ENCODE results near the gene SYNGR1.
"Not testable (repeated sequence)": the region's sequence is repeated elsewhere in the genome, so short reads cannot be mapped to it uniquely, and the experiment has no call there.

Gene SYNGR1

DNA sequence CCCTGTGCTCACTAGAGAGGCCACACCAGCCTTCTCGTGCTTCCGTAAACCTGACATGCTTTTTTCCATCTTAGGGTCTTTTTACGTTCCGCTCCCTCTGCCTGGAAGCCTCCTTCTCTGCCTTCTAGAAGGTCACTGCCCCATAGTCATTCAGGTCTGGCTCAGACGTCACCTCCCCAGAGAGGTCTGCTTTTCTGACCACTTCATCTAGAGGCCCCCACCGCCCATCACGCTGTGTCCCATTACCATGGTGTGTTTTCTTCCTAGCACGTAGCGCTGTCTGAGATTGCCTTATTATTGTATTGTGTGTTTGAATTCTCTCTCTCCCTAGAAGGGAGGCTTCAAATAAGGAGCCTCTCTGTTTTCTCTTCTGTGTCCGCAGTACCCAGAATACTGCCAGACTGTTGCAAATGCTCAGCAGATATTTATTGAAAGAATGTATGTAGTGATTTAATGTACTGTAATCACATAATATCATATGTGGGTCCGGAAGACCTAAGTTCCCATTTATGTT, 59.8 kb downstream of the SYNGR1 start:
- no peak for DNase-seq

DNA sequence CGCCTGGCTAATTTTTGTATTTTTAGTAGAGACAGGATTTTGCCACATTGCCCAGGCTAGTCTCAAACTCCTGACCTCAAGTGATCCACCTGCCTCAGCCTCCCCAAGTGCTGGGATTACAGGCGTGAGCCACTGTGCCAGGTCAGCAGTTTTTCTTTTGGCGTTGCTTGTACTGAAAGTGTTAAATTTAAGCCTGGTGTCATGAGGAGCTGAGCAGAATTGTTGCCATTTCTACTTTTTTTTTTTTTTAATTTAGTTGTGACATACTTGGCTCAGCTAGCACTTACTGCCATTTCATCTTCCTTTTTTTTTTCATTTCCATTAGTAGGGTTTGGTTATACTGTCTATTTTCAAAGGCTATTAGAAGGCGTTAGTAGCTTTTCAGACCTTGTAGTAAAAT, 60.5 kb downstream of the SYNGR1 start:
- DNase-seq: no peak

DNA sequence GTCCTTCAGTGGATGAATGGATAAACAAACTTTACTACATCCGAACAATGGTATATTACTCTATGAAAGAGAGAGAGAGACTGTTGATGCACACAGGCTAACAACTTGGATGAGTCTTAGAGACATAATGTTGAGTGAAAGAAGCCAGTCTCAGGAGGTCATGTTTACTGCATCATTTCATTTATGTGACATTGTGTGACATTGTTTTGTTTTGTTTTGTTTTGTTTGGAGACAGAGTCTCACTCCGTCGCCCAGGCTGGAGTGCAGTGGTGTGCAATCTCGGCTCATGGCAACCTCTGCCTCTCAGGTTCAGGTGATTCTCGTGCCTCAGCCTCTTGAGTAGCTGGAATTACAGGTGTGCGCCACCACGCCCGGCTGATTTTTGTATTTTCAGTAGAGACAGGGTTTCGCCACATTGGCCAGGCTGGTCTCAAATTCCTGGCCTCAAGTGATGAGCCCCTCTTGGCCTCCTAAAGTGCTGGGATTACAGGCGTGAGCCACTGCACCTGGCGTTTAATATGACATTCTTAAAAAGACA, 62.1 kb downstream of the SYNGR1 start:
- DNase-seq: not testable (repeated sequence)

DNA sequence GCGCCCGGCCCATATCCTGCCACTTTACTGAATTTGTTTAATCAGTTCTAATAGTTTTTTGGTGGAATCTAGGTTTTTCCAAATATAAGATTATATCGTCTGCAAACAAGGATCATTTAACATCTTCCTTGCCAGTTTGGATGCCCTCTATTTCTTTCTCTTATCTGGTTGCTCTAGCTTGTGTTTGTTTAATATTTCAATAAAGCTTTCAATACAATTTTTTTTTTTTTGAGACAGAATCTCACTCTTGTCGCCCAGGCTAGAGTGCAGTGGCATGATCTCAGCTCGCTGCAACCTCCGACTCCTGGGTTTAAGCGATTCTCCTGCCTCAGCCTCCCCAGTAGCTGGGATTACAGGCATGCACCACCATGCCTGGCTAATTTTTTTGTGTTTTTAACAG, 63.4 kb downstream of the SYNGR1 start:
- DNase-seq: not testable (repeated sequence)

DNA sequence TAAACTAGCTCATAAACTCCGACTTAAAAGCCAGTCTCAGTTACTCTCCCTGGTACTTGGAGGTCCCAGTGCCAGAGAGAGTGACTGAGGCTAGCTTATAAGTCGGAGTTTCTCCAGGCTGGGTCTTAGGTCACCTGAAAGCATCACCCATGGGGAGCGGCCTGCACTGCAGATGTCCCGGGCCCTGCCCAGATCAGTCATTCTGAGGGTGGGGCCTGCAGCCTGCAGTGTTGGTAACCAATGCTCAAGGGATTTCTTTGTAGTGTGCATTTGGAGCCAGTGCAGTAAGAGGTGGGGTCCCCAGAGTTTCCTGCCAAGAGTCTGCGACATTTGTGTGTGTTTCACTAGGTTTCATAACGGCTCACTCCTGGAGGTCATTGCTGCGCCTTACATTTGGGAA, 64.6 kb downstream of the SYNGR1 start:
- no peak for DNase-seq

DNA sequence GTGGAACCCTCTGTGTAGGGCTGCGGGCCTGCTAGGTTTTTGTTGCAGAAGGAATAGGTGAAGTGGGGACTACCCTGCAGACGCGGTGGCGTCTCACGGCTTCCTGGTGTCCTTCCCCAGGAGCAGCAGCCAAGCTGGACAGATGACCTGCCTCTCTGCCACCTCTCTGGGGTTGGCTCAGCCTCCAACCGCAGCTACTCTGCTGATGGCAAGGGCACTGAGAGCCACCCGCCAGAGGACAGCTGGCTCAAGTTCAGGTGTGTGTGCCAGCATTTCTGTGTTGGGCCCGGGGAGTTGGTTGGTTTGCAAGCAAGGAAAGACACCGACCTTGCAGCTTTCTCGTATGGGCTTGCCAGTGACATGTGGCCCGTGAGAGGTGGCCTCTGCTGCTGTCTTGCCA, 65.1 kb downstream of the SYNGR1 start:
- no peak for DNase-seq

DNA sequence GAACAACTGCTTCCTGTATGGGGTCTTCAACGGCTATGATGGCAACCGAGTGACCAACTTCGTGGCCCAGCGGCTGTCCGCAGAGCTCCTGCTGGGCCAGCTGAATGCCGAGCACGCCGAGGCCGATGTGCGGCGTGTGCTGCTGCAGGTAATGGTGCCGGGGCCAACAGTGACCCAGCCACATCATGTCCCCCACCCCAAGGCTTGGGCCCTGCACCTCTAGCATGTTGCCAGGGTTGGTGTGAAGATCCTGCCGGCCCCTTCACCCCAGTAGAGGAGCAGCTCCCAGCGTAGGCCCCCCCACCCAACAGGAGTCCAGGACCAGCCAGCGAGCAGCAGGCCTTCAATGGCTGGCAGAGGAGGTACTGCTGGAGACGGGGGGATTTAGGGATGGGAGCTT, 65.7 kb downstream of the SYNGR1 start:
- no peak for DNase-seq

DNA sequence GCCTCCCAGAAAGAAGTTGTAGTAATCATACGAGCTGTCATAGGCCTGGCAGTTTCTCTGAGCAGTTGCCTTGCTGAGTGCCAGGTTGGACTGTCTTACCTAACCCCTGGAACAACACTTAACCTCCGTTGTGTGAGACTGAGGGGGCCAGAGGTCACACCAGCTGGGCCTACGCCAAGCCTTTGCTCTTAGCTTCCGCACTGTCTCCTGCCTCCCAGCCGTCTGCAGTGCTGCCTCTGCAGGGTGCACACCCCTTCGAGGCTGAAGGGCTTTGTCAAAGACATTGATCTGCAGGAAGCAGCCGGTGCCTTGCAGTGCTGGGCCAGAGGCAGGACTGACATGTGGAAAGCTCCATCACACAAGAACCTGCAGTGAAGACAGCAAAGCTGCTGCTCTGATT, 66.5 kb downstream of the SYNGR1 start:
- no peak for DNase-seq

DNA sequence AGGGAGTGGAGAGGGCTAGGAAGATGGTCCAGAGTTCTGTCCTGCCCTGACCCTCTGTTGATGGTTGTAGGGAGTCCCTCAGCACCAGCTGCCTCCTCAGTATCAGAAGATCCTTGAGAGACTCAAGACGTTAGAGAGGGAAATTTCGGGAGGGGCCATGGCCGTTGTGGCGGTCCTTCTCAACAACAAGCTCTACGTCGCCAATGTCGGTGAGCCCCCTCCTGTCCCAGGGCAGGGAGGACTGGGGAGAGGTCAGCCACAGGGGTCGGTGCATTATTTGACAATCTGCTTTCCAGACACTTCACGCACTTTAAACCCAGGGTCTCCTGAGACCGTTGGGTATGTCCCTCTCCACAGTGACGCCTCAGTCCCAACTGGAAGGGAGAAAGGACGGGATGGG, 67.8 kb downstream of the SYNGR1 start:
- no peak for DNase-seq

DNA sequence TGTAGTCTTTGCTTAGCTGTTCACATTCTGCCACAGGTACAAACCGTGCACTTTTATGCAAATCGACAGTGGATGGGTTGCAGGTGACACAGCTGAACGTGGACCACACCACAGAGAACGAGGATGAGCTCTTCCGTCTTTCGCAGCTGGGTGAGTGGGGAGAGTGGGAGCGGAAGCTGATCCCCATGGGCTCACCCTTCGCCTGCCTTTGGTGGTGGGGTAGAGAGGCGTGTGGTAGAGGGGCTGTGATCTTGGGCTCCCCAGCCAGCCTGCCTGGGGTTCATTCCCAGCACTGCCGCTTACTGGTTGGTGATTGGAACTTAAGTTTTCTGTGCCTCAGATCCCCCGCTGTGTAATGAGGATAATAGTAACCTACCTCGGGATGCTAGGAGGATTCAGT, 68.9 kb downstream of the SYNGR1 start:
- no peak for DNase-seq

DNA sequence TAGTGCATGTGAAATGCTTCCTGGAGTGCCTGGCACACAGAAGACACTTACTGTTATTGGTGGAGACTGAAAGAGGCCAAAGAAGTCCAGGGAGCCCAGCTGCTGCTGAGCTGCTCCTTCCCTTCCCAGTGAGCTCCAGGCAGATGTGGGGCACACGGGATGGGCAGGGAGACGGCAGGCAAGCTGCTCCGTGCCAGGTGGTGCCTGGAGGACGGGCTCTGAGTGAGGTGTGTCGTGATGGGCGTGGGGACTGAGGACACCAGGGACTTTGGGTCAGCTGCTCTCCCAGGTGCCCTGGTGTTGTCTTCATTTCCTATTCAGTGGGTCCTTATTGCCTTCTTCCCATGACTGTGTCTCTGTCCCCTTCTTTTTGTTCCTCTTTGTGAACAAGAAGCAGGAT, 69.3 kb downstream of the SYNGR1 start:
- DNase-seq: no peak

DNA sequence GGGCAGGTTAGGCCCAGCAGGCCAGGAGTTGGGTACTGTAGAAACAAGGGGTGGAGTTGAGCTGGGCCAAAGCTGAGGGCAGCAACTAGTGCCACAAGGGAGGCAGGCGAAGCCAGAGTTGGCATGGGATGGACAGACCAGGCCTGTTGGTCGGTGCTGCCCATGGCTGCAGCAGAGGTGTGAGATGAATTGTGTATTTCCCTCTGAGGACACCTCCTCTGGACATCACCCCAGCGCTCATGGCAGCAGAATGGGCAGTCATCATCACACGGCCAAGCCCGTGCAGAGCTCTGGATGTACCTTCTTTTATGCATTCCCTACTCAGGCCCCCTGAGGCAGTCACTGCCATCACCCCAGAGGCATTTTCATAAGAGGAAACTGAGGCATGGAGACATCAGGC, 70.1 kb downstream of the SYNGR1 start:
- DNase-seq: no peak

DNA sequence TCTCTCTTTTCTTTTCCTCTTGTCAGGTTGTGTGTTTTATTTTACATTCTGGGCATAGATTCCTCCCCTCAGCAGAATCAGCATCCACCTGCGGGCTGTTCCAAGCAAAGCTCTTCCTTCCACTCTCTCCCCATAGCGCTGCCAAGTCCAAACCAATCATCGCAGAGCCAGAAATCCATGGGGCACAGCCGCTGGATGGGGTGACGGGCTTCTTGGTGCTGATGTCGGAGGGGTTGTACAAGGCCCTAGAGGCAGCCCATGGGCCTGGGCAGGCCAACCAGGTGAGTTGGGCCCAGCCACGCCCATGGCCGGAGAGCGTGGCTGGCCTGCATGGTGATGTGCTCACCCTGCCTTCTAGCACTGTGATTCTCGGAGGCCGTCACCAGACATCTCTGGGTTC, 71.9 kb downstream of the SYNGR1 start:
- no peak for DNase-seq

DNA sequence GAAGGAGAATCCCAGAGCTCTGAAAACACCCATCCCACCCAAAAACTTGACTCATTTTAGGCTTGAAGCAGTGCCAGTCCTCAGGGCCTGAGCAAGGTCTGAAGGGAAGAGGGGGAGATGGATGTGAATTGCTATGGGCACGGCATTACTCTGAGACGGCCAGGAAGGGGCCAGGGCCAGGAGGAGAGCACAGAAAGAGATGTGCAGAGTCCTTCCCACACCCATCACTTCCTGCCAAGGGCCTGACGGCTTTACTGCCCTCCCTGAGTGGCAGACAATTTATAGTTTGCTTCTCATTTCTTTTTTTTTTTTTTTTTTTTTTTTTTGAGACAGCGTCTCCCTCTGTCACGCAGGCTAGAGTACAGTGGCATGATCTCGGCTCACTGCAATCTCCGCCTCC, 72.3 kb downstream of the SYNGR1 start:
- no peak for DNase-seq

DNA sequence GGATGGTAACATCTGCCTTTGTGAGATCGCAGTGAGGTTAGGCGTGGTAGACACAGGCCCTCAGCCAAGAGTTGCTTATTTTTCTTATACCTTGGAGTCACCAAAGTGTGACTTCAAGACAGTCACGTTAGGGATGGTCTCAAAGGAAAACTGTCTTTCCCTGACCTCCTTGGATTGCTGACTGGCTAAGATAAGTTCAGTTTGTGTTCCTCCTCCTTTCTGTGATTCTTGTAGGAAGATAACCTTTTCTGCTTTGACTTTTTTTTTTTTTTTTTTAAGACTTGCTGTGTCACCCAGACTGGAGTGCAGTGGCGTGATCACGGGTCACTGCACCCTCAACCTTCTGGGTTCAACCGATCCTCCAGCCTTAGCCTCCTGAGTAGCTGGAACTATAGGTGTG, 72.9 kb downstream of the SYNGR1 start:
- no peak for DNase-seq

DNA sequence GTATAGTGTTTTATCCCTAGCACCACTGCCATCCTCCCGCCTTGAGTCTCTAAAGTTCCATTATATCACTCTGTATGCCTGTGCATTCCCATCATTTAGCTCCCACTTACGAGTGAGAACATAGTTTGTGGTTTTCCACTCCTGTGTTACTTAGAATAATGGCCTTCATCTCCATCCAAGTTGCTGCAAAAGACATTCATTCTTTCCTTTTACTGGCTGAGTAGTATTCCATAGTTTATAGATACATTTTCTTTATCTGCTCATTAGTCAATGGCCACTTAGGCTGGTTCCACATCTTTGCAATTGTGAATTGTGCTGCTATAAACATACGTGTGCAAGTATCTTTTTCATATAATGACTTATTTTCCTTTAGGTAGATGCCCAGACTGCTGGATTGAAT, 74.2 kb downstream of the SYNGR1 start:
- no peak for DNase-seq

DNA sequence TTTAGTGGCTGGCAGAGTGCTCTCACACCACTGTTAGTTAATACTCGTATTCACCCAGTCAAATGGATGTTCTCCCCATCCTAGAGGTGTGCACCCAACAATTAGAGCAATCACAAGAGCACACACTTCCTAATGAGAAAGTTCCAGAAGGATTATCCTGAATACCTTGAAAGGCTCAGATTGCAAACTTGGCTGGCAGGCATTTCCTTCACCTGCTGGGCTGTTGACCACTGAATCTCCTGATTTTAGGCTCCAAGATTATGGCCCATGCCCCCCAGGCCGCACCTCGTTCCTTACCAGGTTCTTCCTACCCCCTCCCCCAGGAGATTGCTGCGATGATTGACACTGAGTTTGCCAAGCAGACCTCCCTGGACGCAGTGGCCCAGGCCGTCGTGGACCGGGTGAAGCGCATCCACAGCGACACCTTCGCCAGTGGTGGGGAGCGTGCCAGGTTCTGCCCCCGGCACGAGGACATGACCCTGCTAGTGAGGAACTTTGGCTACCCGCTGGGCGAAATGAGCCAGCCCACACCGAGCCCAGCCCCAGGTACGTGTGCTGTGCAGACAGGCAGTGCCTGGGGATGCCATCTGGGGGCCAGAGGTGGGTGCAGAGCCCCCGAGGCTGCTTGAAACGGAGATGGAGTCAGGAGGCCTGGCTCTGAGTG, 76.7 kb downstream of the SYNGR1 start:
- DNase-seq: no peak

DNA sequence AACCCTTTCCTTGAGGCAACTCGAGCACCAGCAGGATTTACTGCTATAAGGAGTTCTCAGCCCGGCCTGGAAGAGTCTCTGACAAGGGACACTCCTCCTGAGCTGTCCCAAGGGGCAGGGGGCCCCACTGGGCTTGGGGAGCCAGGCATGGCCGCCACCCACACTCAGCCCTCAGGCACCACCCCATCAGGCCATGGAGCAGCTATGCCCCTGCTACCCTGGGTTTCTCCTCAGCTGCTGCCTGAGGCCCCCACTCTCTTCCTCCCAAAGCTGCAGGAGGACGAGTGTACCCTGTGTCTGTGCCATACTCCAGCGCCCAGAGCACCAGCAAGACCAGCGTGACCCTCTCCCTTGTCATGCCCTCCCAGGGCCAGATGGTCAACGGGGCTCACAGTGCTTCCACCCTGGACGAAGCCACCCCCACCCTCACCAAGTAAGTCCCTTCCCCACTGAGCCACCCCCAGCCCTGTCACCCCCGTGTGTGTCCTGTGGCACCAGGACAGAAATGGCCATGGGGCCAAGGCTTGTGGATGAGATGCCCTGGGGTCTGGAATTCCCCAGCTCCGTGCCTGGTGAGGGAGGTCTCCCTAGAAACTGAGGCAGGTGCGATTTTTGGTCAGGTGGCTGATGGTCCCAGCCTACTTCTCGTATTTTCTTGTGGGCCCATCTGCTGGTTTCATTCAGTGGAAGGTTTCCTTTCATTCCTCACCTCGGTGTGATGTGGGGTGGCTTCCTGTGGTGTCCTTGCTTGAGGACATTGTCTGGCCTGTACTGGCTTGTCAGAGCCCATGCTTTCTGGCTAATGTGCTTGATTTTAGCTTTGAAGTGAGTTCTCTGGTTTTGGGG, 78.2 kb downstream of the SYNGR1 start:
- DNase-seq: no peak

DNA sequence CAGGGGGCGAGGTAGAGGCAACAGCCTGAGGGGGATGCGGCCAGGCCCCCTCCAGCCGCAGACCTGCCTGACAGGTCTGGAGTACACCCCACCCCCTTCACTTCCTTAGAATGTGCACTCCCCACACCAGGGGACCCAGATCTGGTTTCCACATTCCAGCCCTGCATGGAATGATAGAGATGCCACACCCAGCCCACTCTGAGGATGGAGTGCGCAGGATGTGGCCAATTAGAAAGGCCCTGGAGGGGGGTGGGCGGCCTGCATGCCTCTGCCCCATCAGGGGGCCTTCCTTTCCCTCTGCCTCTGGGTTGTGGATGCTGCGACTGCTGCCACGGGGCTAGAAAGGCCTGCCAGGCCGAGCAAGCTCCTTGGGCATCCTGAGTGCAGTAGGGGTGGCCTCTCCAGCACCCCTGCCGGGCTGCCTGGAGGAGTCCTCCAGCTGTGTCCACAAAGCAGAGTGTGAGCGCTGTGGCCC, 78.8 kb downstream of the SYNGR1 start:
- no peak for DNase-seq

DNA sequence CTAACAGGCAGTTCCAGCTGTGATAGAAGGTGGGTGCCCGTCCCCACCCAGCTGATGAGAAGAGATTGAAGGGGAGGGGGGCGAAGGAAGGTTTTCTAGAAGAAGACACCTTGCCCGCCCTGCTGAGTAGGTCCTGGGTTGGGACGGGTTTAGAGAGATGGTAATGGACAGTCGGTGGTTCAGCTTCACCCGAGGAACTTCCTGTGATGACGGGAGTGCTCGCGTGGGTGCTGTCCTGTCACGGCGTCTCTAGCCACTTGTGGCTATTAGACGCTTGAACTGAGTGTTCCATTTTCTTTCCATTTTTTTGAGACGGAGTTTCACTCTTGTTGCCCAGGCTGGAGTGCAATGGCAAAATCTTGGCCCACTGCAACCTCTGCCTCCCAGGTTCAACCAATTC, 79.4 kb downstream of the SYNGR1 start:
- DNase-seq: no peak

DNA sequence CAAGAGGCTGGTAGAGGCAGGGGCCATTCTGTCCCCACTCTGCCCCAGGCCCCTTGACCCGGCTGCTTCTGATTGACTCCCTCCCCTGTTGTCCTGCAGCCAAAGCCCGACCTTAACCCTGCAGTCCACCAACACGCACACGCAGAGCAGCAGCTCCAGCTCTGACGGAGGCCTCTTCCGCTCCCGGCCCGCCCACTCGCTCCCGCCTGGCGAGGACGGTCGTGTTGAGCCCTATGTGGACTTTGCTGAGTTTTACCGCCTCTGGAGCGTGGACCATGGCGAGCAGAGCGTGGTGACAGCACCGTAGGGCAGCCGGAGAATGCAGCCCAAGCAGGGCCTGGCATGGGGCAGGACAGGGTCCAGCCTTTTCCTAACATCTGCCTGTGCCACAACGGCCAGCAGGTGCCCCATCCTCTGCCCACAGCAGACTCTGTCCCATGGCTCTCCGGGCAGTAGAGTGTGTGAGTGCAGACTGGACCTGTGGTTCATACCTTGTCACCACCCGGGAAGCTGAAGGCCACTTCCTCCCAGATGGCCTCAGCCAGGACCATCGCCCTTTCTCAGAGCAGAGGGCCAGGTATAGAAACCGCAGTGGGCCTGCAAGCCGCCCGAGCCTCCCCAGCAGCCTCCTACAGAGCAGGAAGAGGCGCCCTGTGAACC, 80.3 kb downstream of the SYNGR1 start:
- no peak for DNase-seq

DNA sequence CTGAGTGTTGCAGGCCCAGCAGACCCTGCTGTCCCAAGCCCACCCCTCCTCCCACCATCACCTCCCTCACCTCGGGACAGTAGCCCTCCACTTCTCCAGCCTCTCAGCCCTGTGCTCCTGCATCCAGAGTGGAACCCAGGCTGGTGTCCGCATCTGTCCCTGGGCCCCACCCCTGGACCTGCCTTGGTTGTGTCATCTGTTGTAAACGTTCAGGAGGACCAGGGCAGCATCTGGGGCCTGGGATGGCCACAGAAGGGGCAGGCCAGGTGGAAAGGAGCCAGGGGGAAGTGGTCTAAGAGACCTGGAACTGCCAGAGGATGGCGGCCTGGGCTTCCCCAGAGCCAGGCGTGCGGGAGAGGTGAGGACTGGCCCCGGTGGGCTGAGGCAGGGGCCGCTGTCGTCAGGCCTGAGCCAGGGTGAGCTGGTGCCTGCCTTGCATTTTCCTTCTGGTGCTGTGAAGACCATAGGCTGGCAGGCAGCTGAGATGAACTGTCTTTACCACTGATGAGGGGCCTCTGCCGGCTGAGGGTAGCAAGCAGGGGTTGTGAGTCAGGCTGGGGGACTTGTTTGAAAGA, 80.9 kb downstream of the SYNGR1 start:
- DNase-seq: no peak

DNA sequence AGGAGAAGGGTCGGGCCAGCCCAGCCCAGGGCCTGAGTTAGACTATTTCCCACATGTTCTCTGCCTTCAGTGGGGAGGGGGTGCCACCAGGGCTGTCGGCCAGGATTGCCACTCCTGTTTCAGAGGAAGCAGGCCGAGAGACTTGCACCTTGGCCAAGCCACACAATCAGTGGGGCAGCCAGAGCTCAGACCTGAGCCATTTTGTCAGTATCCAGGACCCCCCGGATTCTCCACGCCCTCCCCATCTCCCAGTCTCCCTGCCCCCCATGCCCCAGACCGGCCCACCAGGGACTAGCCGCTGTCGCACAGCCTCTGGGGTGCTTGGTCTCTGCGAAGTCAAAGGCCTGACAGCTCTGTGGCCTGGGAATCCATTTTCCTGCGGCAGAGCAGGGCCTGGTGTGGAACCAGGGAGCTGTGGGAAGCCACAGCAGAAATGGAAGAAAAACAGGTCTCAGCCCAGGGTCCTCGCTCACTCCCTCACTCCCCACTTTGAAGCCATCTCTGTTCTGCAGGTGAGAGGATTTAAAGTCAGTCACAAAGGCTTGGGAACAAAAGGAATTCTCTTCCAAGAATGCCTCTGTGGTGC, 81.5 kb downstream of the SYNGR1 start:
- no peak for DNase-seq
